ENCODE results near the gene SAPCD2.

Gene SAPCD2

DNA sequence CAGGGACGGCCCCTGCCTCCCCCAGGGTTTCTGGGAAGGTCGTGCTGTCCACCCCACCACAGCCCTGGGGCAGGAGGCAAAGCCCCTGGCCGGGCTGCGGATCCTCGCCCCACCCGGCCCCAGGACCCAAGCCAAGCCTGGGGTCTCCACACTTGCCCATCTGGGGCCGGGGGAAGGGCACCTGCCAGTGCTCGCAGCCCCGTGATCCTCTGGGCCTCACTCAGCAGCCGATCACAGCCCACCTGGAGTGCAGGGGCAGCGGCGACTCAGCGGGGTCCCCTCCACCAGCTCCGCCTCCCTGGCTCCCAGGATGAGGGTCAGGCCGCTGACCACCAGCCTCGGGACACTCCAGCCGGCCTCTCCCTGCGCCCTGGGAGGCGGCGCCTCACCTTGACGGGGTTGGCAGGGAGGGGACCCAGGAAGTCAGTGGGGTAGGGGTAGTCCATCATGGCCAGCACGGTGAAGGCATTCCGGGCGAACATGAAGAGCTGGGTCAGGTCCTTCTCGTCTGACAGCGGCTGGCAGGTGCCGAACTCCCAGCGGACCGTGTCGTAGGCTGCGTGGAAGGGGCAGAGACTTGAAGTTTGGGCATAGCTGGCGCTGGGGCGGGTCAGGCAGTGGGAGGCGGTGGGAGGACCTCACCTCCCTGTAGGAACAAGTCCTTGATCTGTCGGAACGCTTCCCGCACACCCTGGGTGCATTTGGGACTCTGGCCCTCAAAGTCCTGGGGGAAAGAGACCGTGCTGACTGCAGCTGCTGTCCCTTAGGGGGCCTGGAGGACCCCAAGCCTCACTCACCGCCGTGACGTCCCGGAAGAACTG, 42.4 kb upstream of the SAPCD2 start:
- TF ChIP-seq POLR2AphosphoS5 (IDR thresholded peaks at IDR 0.05; ENCODE audit: low read depth, low read length) (no peak), TAF1 (IDR thresholded peaks at IDR 0.05; ENCODE audit: borderline replicate concordance, low read depth, low read length) (no peak), POLR2A (IDR thresholded peaks at IDR 0.05; ENCODE audit: low read depth, low read length) (no peak)
- DNase-seq (ENCODE audit: insufficient read length), result no peak
- no peak for FAIRE-seq

DNA sequence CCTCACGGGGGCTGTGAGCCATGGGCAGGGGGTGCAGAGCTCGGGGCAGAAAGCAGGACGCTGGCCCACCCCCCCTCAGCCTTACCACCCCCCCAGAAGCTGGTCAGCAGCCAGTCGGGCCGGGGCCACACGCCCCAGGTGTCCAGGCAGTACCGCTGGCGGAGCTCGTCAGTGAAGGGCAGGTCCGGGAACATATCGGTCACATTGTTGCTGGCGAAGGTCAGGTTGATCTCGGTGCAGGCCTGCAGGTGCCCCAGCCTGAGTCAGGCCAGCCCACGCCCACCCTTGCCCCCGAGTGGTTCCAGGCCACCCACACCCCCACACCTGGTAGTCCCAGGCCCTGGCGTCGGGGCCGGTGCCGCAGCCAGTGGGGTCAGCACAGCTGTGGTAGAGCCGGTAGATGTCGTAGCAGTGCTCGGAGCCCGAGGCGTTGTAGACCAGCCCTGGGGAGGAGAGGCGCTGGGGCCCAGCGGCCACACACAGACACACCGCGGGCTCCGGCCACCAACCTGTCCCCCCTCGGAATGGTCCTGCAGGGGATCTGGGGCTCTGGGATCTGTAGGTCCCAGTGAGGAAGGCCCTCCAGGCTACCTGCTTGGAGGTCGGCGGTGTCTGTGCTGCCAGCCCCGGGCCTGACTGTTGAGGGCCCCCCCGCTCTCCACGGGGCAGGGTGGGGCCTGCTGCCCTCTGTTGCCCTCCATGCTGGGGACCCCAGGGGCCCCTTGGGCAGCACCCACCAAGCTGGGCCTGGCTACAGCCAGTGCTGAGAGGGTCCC, 41.6 kb upstream of the SAPCD2 start:
- TF ChIP-seq POLR2A (IDR thresholded peaks at IDR 0.05; ENCODE audit: low read depth, low read length) (no peak), POLR2AphosphoS5 (IDR thresholded peaks at IDR 0.05; ENCODE audit: low read depth, low read length) (no peak), TAF1 (IDR thresholded peaks at IDR 0.05; ENCODE audit: borderline replicate concordance, low read depth, low read length) (no peak)
- DNase-seq (ENCODE audit: insufficient read length), result no peak
- FAIRE-seq, result no peak

DNA sequence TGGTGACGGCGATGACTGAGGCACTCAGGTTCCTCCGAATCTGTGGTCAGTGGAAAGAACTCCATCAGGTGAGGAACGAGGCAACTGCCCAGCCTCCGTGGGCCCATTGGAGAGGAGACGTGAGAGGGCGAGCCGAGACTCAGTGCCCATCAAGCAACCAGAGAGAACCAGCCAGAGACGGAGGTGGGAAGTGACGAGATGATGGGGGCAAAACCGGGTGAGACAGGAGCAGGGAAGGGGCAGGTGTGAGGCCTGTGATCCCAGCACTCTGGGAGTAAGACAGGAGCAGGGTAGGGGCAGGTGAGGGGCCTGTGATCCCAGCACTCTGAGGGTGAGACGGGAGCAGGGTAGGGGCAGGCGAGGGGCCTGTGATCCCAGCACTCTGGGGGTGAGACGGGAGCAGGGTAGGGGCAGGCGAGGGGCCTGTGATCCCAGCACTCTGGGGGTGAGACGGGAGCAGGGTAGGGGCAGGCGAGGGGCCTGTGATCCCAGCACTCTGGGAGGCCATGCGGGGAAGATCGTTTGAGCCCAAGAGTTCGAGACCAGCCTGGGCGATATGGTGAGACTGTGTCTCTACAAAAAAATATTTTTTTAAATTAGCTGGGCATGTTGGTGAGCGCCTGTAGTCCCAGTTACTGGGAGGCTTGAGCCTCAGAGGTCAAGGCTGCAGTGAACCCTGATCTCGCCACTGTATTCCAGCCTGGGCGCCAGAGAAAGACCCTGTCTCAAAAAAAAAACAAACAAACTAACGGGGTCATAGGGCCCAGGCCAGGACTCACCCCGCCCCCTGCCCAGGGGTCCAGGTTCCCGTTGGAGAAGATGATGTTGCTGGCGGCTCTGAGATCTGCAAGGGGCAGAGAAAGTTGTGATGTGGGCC, 40.8 kb upstream of the SAPCD2 start:
- TF ChIP-seq TAF1 (IDR thresholded peaks at IDR 0.05; ENCODE audit: borderline replicate concordance, low read depth, low read length), result no peak
- TF ChIP-seq POLR2A (IDR thresholded peaks at IDR 0.05; ENCODE audit: low read depth, low read length), result no peak
- no peak for TF ChIP-seq POLR2AphosphoS5 (IDR thresholded peaks at IDR 0.05; ENCODE audit: low read depth, low read length)
- no peak for DNase-seq (ENCODE audit: insufficient read length)
- no peak for FAIRE-seq

DNA sequence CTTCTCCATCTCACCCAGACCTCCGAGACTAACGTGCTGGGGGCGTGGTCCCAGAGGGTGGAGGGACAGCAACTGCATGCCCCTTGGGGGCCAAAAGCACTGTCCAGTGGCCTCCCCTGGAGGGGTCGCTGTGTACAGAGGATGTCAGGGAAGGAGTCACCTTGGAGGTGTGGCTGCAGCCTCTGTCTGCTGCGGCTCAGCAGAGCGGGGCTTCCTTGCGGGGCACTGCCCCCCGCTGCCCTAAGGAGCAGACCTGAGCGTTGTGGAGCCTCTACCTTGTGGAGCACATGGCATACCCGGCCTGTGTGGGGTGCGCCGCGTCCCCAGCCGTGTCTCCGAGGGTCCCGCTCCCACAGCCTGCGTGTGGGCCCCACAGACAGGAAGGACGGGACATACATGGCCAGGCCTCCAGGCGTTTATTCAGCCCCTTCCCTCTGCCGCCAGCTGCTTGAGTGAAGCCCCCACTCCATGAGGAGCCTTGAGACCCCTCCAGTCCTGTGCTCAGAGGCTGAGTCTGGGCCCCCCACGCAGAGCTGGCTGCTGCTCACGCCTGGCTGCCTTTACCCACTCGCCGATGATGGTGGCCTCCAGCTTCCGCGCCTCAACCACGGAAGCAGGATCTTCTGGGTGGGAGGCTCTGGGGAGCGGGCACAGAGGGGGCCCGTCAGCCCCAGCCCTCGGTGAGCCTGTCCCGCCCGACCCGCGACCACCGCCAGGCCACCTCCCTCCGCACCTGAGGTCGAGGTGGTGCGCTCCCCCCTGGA, 40.0 kb upstream of the SAPCD2 start:
- TF ChIP-seq TAF1 (IDR thresholded peaks at IDR 0.05; ENCODE audit: borderline replicate concordance, low read depth, low read length) (no peak), POLR2AphosphoS5 (IDR thresholded peaks at IDR 0.05; ENCODE audit: low read depth, low read length) (no peak), POLR2A (IDR thresholded peaks at IDR 0.05; ENCODE audit: low read depth, low read length) (no peak)
- FAIRE-seq, result no peak
- no peak for DNase-seq (ENCODE audit: insufficient read length)

DNA sequence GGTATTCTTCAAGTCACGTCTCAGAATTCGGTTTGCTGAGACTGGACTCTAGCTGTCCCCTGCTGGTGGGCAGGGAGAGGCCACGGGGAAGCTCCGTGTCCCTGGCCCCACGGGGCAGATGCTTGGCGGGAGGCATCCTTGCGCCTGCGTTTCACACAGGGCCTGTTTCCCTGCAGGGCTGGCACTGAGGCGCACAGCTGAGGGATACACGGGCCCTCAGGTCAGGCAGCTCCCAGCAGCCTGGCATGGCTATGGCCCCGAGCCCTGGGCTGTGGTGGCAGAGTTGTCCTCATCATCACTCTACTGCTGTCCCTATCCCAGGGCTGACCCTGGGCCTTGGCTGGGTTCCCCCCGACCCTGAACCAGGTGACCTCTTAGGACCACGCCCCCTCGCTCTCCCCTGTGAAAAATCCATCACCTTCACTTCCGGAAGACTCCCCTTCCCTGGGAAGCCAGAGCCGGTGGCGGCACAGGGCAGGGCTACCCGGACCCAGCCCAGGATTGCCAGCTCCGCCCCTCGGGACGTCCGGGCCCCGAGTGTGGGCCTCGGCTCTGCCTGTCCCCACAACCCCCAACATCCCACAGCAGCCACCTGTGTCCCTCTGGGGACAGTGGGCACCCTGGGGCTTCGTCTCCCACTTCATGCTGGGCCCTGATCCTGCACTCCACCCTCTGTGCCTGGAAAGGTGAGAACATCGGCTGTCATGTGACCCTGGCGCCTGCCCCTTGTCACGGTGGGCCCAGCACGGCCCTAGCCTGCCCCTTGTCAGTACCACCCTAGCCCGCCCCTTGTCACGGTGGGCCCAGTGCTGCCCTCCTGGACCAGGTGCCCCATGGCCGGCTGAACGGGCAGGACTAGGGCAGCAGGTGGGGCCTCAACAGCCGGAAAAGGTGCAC, 39.1 kb upstream of the SAPCD2 start:
- no peak for TF ChIP-seq POLR2A (IDR thresholded peaks at IDR 0.05; ENCODE audit: low read depth, low read length)
- no peak; the same call in 1 of the 2 replicates for TF ChIP-seq POLR2AphosphoS5 (IDR thresholded peaks at IDR 0.05; ENCODE audit: low read depth, low read length)
- TF ChIP-seq TAF1 (IDR thresholded peaks at IDR 0.05; ENCODE audit: borderline replicate concordance, low read depth, low read length), result no peak
- FAIRE-seq (no peak), DNase-seq (ENCODE audit: insufficient read length) (no peak)

DNA sequence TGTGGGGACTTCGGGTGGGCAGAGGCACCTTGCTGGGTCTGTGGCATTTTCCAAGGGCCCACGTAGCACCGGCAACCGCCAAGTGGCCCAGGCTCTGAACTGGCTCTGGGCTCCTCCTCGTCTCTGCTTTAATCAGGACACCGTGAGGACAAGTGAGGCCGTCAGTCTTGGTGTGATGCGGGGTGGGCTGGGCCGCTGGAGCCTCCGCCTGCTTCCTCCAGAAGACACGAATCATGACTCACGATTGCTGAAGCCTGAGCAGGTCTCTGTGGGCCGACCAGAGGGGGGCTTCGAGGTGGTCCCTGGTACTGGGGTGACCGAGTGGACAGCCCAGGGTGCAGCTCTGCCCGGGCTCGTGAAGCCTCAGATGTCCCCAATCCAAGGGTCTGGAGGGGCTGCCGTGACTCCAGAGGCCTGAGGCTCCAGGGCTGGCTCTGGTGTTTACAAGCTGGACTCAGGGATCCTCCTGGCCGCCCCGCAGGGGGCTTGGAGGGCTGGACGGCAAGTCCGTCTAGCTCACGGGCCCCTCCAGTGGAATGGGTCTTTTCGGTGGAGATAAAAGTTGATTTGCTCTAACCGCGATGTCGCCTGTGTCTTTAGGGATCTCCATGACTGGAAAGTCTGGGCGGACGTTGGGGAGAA, 38.4 kb upstream of the SAPCD2 start:
- no peak for FAIRE-seq
- TF ChIP-seq POLR2A (IDR thresholded peaks at IDR 0.05; ENCODE audit: low read depth, low read length) (no peak), TAF1 (IDR thresholded peaks at IDR 0.05; ENCODE audit: borderline replicate concordance, low read depth, low read length) (no peak), POLR2AphosphoS5 (IDR thresholded peaks at IDR 0.05; ENCODE audit: low read depth, low read length) (peak; percentile 13; the same call in 1 of the 2 replicates)
- DNase-seq (ENCODE audit: insufficient read length), result no peak

DNA sequence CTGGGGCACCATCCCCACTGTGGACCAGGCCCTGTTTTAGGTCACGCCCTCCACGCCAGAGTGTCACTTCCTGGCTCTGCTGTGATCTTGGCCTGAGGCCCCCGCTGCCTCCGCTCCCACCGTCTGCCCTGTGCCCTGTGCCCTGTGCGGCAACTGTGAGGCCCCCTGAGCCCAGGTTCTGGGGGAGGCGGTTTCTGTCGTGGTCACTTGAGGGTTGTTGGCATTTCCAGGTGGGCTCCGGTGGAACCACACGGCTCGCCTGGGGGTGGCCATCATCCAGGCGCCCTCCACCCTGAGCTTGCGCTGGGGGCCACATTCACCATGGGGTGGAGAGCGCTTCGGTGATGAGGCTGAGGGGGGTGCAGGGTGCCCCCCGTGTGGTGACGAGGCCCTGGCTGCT, 37.6 kb upstream of the SAPCD2 start:
- FAIRE-seq, result no peak
- no peak for TF ChIP-seq POLR2A (IDR thresholded peaks at IDR 0.05; ENCODE audit: low read depth, low read length)
- no peak for TF ChIP-seq POLR2AphosphoS5 (IDR thresholded peaks at IDR 0.05; ENCODE audit: low read depth, low read length)
- no peak for TF ChIP-seq TAF1 (IDR thresholded peaks at IDR 0.05; ENCODE audit: borderline replicate concordance, low read depth, low read length)

DNA sequence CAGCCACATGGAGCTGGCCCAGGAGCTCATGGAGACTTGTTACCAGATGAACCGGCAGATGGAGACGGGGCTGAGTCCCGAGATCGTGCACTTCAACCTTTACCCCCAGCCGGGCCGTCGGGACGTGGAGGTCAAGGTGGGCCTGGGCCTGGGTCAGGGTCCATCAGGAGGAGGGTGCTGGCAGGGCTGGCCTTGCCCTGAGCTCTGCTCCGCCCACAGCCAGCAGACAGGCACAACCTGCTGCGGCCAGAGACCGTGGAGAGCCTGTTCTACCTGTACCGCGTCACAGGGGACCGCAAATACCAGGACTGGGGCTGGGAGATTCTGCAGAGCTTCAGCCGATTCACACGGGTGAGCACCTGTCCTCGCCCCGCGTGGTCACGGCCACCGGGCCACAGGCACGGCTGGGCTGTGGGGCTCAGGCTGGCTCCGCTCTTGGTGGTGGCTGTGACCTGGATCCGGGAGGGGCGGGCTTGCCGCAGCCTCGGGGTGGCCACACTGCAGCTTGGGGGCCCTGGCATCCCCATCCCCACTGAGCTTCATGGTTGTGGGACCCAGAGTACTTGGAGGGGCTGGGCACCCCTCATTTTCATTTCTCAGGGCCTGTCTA, 37.1 kb upstream of the SAPCD2 start:
- no peak for TF ChIP-seq POLR2AphosphoS5 (IDR thresholded peaks at IDR 0.05; ENCODE audit: low read depth, low read length)
- no peak for DNase-seq (ENCODE audit: insufficient read length)
- FAIRE-seq, result no peak

More for the DNA sequence above, 37.6 kb upstream of the SAPCD2 start:
- DNase-seq (ENCODE audit: insufficient read length), result no peak

DNA sequence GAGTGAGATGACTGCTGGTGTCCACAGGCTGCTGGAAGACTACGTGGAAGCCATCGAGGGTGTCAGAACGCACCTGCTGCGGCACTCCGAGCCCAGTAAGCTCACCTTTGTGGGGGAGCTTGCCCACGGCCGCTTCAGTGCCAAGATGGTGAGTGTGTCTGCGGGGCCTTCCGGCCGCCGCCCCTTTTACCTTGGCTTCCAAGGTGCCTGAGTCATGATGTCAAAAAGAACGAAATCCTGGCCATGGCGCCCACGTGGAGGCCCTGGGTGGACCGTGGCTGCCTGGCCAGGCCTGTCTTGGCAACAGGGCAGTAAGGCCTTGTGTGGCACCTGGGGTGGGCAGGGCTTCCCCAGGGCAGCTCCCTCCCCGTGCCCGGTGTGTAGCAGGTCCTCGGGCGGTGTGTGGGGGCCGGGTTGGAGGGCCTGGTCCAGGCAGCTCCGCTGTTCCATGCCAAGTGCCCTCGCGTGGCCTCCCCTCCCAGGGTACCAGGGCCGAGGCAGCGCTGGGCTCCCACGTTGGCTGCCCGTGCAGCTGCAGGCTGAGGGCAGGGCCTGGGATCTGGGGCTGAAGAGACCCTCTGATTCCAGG, 36.4 kb upstream of the SAPCD2 start:
- TF ChIP-seq POLR2AphosphoS5 (IDR thresholded peaks at IDR 0.05; ENCODE audit: low read depth, low read length), result no peak
- no peak for TF ChIP-seq POLR2A (IDR thresholded peaks at IDR 0.05; ENCODE audit: low read depth, low read length)
- no peak for TF ChIP-seq TAF1 (IDR thresholded peaks at IDR 0.05; ENCODE audit: borderline replicate concordance, low read depth, low read length)
- DNase-seq (ENCODE audit: insufficient read length), result no peak
- FAIRE-seq, result no peak

Data from GM12892 (cell line).